H9 (cell line): ENCODE results near the gene SPRR1A. TPM values are rescaled to one million over a fixed set of nuclear protein-coding genes. Genes with fewer than 3 reads are reported as not detected.

Source experiments
- DNase-seq: peaks from one replicate; pipeline ENCODE4 v3.0.0-alpha.2; 2017
- H2AFZ ChIP-seq: one replicate; pipeline ENCODE4 v1.6.1; 2013; ENCODE audit warnings: mild to moderate bottlenecking, low read length, control low read depth, moderate library complexity
- H2AK5ac ChIP-seq: 2 replicates; pipeline ENCODE4 v1.6.1; 2013; ENCODE audit warnings: low read length, control low read depth, mixed read lengths; ENCODE audit not compliant: insufficient read length
- H2BK120ac ChIP-seq: one replicate; pipeline ENCODE4 v1.6.1; 2013; ENCODE audit warnings: low read depth, mild to moderate bottlenecking, low read length, control low read depth, inconsistent platforms; ENCODE audit not compliant: poor library complexity, severe bottlenecking
- H2BK12ac ChIP-seq: 2 replicates; pipeline ENCODE4 v1.6.1; 2013; ENCODE audit warnings: low read length, control low read depth, mixed read lengths, low read depth; ENCODE audit not compliant: insufficient read length
- H2BK15ac ChIP-seq: 2 replicates; pipeline ENCODE4 v1.6.1; 2013; ENCODE audit warnings: low read depth, low read length, control low read depth
- H2BK20ac ChIP-seq: one replicate; pipeline ENCODE4 v1.6.1; 2013; ENCODE audit warnings: low read depth, mild to moderate bottlenecking, low read length, control low read depth, inconsistent platforms; ENCODE audit not compliant: poor library complexity, severe bottlenecking
- H2BK5ac ChIP-seq: 2 replicates; pipeline ENCODE4 v1.6.1; 2013; ENCODE audit warnings: low read length, control low read depth, mixed read lengths; ENCODE audit not compliant: insufficient read length
- H3K14ac ChIP-seq: 2 replicates; pipeline ENCODE4 v1.6.1; 2013; ENCODE audit warnings: low read length, control low read depth; ENCODE audit not compliant: insufficient read depth
- H3K18ac ChIP-seq: 2 replicates; pipeline ENCODE4 v1.6.1; 2013; ENCODE audit warnings: low read depth, mild to moderate bottlenecking, mixed read lengths, low read length, control low read depth; ENCODE audit not compliant: insufficient read length
- H3K23ac ChIP-seq: 2 replicates; pipeline ENCODE4 v1.6.1; 2013; ENCODE audit warnings: low read length, control low read depth, mixed read lengths, low read depth; ENCODE audit not compliant: insufficient read length
- H3K23me2 ChIP-seq: 2 replicates; pipeline ENCODE4 v1.6.1; 2013; ENCODE audit warnings: low read depth, mild to moderate bottlenecking, mixed read lengths, low read length, control low read depth; ENCODE audit not compliant: insufficient read length, poor library complexity, severe bottlenecking
- H3K27ac ChIP-seq: 2 replicates; pipeline ENCODE4 v1.5.1; 2013; ENCODE audit warnings: low read length, control low read depth, mixed read lengths, low read depth; ENCODE audit not compliant: insufficient read length
- H3K27me3 ChIP-seq: 2 replicates; pipeline ENCODE4 v1.6.1; 2013; ENCODE audit warnings: low read length, control low read depth, inconsistent platforms; ENCODE audit not compliant: insufficient read depth
- H3K4ac ChIP-seq: 2 replicates; pipeline ENCODE4 v1.6.1; 2013; ENCODE audit warnings: low read depth, mild to moderate bottlenecking, control low read depth, inconsistent platforms, low read length, moderate library complexity
- H3K4me1 ChIP-seq: 2 replicates; pipeline ENCODE4 v1.6.1; 2013; ENCODE audit warnings: low read length, control low read depth, inconsistent platforms; ENCODE audit not compliant: insufficient read depth
- H3K4me2 ChIP-seq: 2 replicates; pipeline ENCODE4 v1.6.1; 2013; ENCODE audit warnings: low read length, control low read depth, mixed read lengths; ENCODE audit not compliant: insufficient read length, insufficient read depth
- H3K56ac ChIP-seq: 2 replicates; pipeline ENCODE4 v1.6.1; 2013; ENCODE audit warnings: low read depth, mild to moderate bottlenecking, mixed read lengths, low read length, control low read depth; ENCODE audit not compliant: insufficient read length
- H3K79me1 ChIP-seq: 2 replicates; pipeline ENCODE4 v1.6.1; 2013; ENCODE audit warnings: low read depth, mild to moderate bottlenecking, moderate library complexity, low read length, control low read depth, inconsistent platforms; ENCODE audit not compliant: insufficient read depth, poor library complexity, severe bottlenecking
- H3K79me2 ChIP-seq: 2 replicates; pipeline ENCODE4 v1.6.1; 2013; ENCODE audit warnings: low read length, control low read depth, inconsistent platforms; ENCODE audit not compliant: insufficient read depth
- H3K9ac ChIP-seq: 2 replicates; pipeline ENCODE4 v1.6.1; 2013; ENCODE audit warnings: low read length, control low read depth, mixed read lengths; ENCODE audit not compliant: insufficient read length; ENCODE audit errors: extremely low read depth
- H3K9me3 ChIP-seq: one replicate; pipeline ENCODE4 v1.6.1; 2013; ENCODE audit warnings: low read depth, low read length, inconsistent platforms; ENCODE audit not compliant: control insufficient read depth
- H3T11ph ChIP-seq: one replicate; pipeline ENCODE4 v1.6.1; 2013; ENCODE audit warnings: mild to moderate bottlenecking, low read length, control low read depth, inconsistent platforms
- H4K20me1 ChIP-seq: one replicate; pipeline ENCODE4 v1.6.1; 2013; ENCODE audit not compliant: control insufficient read depth, insufficient read length, insufficient read depth
- H4K5ac ChIP-seq: 2 replicates; pipeline ENCODE4 v1.6.1; 2013; ENCODE audit warnings: low read depth, mild to moderate bottlenecking, mixed read lengths, low read length, control low read depth; ENCODE audit not compliant: insufficient read length
- H4K8ac ChIP-seq: replicated peaks from 2 replicates; pipeline ENCODE4 v1.6.1; 2013; ENCODE audit warnings: low read length, control low read depth, mixed read lengths, low read depth; ENCODE audit not compliant: insufficient read length
- H4K91ac ChIP-seq: 2 replicates; pipeline ENCODE4 v1.6.1; 2013; ENCODE audit warnings: low read depth, mild to moderate bottlenecking, moderate library complexity, mixed read lengths, low read length, control low read depth; ENCODE audit not compliant: insufficient read length
- H3K27ac Mint-ChIP-seq, 3 experiments: 2 replicates in 2 of 3; 3 replicates in 1 of 3; pipeline ENCODE4 v1.8.0; 2020 to 2021; ENCODE audit warnings: mixed read lengths in 3 of 3, mild to moderate bottlenecking in 1 of 3, moderate library complexity in 1 of 3
- H3K27me3 Mint-ChIP-seq: 2 replicates; pipeline ENCODE4 v1.8.0; 2021; ENCODE audit warnings: low read depth, mild to moderate bottlenecking, moderate library complexity, mixed read lengths
- H3K36me3 Mint-ChIP-seq, 3 experiments: 2 replicates in 2 of 3; 3 replicates in 1 of 3; pipeline ENCODE4 v1.8.0; 2020 to 2021; ENCODE audit warnings: low read depth in 3 of 3, mixed read lengths in 3 of 3; ENCODE audit not compliant: insufficient read depth in 1 of 3
- H3K4me1 Mint-ChIP-seq, 2 experiments: 2 replicates each; pipeline ENCODE4 v1.8.0; 2020; ENCODE audit warnings: mixed read lengths in 2 of 2
- H3K4me3 Mint-ChIP-seq, 2 experiments: 2 replicates in 1 of 2; 3 replicates in 1 of 2; pipeline ENCODE4 v1.8.0; 2020 to 2021; ENCODE audit warnings: mild to moderate bottlenecking in 2 of 2, mixed read lengths in 2 of 2, moderate library complexity in 1 of 2
- H3K9me3 Mint-ChIP-seq, 2 experiments: 2 replicates in 1 of 2; 3 replicates in 1 of 2; pipeline ENCODE4 v1.8.0; 2020; ENCODE audit warnings: mild to moderate bottlenecking in 2 of 2, mixed read lengths in 2 of 2, moderate library complexity in 1 of 2
- CTCF ChIP-seq: fragments of 200-600 bp; sonication (generic); conservative IDR thresholded peaks from 3 replicates; pipeline ENCODE4 v1.8.0; 2021; ENCODE audit warnings: antibody characterized with exemption, mild to moderate bottlenecking
- WGBS: extraction: QIAGEN DNeasy Blood & Tissue Kit; methylation state at CpG from one replicate; pipeline ENCODE4 v1.1.7; 2013; ENCODE audit warnings: missing lambda C conversion rate, low lambda C conversion rate, mixed read lengths; ENCODE audit not compliant: insufficient read length; ENCODE audit errors: extremely low coverage; 5-methylcytosine and 5-hydroxymethylcytosine counted together
- total RNA-seq: library from RNA; stranded (reverse); gene quantifications from 2 replicates; pipeline ENCODE4 v1.2.1, GENCODE V29; 2021

The SPRR1A gene
- total RNA-seq, 1 experiment from 2014 or later: not detected

- no peaks in the 10 kb centered on the region for H3K23me2 ChIP-seq
- Mint-ChIP-seq H3K4me3 (no peak overlapping the region), H3K27me3 (peaks cover 5% of the 10 kb centered on the region; the same call in 1 of the 2 replicates), H3K27ac (peak overlapping the region in 1 of 3 experiments; percentile 63; a peak in 1 of 7 replicates), H3K36me3 (peaks cover 0 to 4% (median 0%) of the 10 kb centered on the region in 3 experiments; a peak in 3 of 7 replicates), H3K4me1 (peaks cover 10 to 19% of the 10 kb centered on the region in 2 experiments), H3K9me3 (peaks cover 12 to 21% of the 10 kb centered on the region in 2 experiments; a peak in 3 of 5 replicates)
- no peak overlapping the region for H2BK120ac ChIP-seq
- DNase-seq: no peak
- no peaks in the 10 kb centered on the region for H3K79me2 ChIP-seq
- no peak overlapping the region for H2BK15ac ChIP-seq
- no peak overlapping the region for H2AFZ ChIP-seq
- H3K79me1 ChIP-seq: no peaks in the 10 kb centered on the region
- no peak overlapping the region for H3T11ph ChIP-seq
- H3K56ac ChIP-seq: no peak overlapping the region
- no peaks in the 10 kb centered on the region for H4K20me1 ChIP-seq
- no peak overlapping the region for H3K4me2 ChIP-seq
- TF ChIP-seq CTCF: no peak
- WGBS: no CpG with 5 or more reads among the region's 1 CpG
- H4K5ac ChIP-seq: no peak overlapping the region
- H3K9ac ChIP-seq: no peak overlapping the region
- no peak overlapping the region for H3K27ac ChIP-seq
- H3K14ac ChIP-seq: no peak overlapping the region
- no peak overlapping the region for H2BK12ac ChIP-seq
- H3K4me1 ChIP-seq: no peaks in the 10 kb centered on the region; the same call in 1 of the 2 replicates
- H2BK5ac ChIP-seq: no peak overlapping the region
- H3K18ac ChIP-seq: no peak overlapping the region
- no peak overlapping the region for H2BK20ac ChIP-seq
- no peaks in the 10 kb centered on the region for H3K27me3 ChIP-seq
- H4K91ac ChIP-seq: no peak overlapping the region
- no peak overlapping the region for H3K4ac ChIP-seq
- no peak overlapping the region for H4K8ac ChIP-seq
- H3K9me3 ChIP-seq: no peaks in the 10 kb centered on the region
- no peak overlapping the region for H3K23ac ChIP-seq
- H2AK5ac ChIP-seq: no peak overlapping the region
Observed at GRCh38 chr1:153000294-153000693, 16.4 kb downstream of the SPRR1A start.
